IPS-20b (cell line): ENCODE results near the gene PTDSS2.
A peak's percentile ranks its signal among the peaks of the same experiment; 100 is the strongest.

Experiments used
- H3K27ac ChIP-seq: one replicate; pipeline ENCODE4 v1.5.1; 2013; ENCODE audit warnings: low read length
- H3K27me3 ChIP-seq: 2 replicates; pipeline ENCODE4 v1.6.1; 2013; ENCODE audit warnings: mild to moderate bottlenecking, low read length, inconsistent platforms; ENCODE audit not compliant: insufficient read depth
- H3K36me3 ChIP-seq: 2 replicates; pipeline ENCODE4 v1.6.1; 2013; ENCODE audit warnings: low read depth, mild to moderate bottlenecking, inconsistent platforms, low read length, moderate library complexity; ENCODE audit not compliant: insufficient read depth
- H3K4me1 ChIP-seq: 2 replicates; pipeline ENCODE4 v1.6.1; 2013; ENCODE audit warnings: mild to moderate bottlenecking, control low read depth, inconsistent platforms, low read length, moderate library complexity; ENCODE audit not compliant: insufficient read depth
- H3K4me3 ChIP-seq: 2 replicates; pipeline ENCODE4 v1.5.1; 2013; ENCODE audit warnings: mild to moderate bottlenecking, low read length, inconsistent platforms
- H3K9ac ChIP-seq: 2 replicates; pipeline ENCODE4 v1.6.1; 2013; ENCODE audit warnings: low read depth, mild to moderate bottlenecking, inconsistent platforms, low read length, moderate library complexity
- H3K9me3 ChIP-seq: 2 replicates; pipeline ENCODE4 v1.6.1; 2013; ENCODE audit warnings: mild to moderate bottlenecking, low read depth, low read length, inconsistent platforms; ENCODE audit not compliant: insufficient read depth

PTDSS2 gene

GRCh38 chr11:536841-537621 is 87.0 kb downstream of the PTDSS2 start, which contains the start of gene LRRC56:
Gene LRRC56, plus strand, starts transcription at chr11:537527. Its CDS starts 3,158 bp downstream, at chr11:540685.
- Histone ChIP-seq H3K27me3 (peaks cover 30% of the 10 kb centered on the region), H3K9ac (no peak within 1 kb of the TSS), H3K9me3 (no peaks in the 10 kb centered on the region), H3K36me3 (peaks cover 10% of the 10 kb centered on the region; the same call in 1 of the 2 replicates), H3K4me3 (peak within 1 kb of the TSS; percentile 55; the same call in 1 of the 2 replicates), H3K4me1 (peaks cover 5% of the 10 kb centered on the region; the same call in 1 of the 2 replicates), H3K27ac (no peak within 1 kb of the TSS)

DNA sequence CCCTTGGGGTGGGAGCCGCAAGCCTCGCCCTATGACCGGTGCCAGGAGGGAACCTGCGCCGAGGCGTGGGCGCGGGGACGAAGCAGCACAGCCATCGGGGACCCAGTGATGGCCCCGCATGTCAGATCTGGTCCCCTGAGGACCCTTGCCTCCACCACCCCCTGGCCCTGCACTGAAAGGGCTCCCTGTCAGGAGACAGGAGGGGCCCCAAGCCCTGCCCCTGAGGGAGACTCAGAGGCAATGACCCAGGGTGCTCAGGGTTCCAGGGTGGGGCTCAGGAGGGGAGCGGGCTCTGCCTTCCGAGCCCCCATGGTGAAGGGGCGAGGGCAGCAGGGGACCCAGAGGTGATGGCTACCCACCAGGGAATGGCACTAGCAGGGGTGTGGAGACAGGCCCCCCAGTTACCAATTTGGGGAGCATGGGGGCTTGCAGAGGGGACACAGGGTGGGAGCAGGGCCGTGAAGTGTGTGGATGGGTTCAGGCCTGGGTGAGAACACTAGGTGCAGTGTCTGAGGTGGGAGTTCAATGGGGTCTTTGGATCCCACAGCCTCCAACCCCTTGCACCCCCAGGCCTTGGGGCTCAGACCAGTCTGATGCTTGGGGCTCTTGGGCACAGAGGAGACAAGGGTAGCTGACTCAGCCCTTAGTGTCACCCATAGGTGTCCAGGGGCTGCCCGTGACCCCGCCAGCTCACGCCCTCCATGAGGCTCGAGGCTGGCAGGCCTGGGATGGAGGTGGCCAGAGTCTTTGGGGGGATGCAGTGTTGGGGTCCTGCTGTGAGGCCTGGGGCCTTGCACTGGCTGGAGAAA is 87.7 kb downstream of the PTDSS2 start:
- Histone ChIP-seq H3K4me1 (peaks cover 5% of the 10 kb centered on the region; the same call in 1 of the 2 replicates), H3K4me3 (peak overlapping the region; percentile 55; the same call in 1 of the 2 replicates), H3K27ac (no peak overlapping the region), H3K36me3 (peaks cover 2% of the 10 kb centered on the region; the same call in 1 of the 2 replicates), H3K27me3 (peaks cover 30% of the 10 kb centered on the region), H3K9me3 (no peaks in the 10 kb centered on the region), H3K9ac (no peak overlapping the region)

GRCh38 chr11:538431-539051 is 88.5 kb downstream of the PTDSS2 start:
- Histone ChIP-seq H3K27me3 (peaks cover 30% of the 10 kb centered on the region), H3K4me3 (no peak overlapping the region), H3K27ac (no peak overlapping the region), H3K9ac (no peak overlapping the region), H3K9me3 (no peaks in the 10 kb centered on the region), H3K4me1 (peaks cover 5% of the 10 kb centered on the region; the same call in 1 of the 2 replicates), H3K36me3 (no peaks in the 10 kb centered on the region)

DNA sequence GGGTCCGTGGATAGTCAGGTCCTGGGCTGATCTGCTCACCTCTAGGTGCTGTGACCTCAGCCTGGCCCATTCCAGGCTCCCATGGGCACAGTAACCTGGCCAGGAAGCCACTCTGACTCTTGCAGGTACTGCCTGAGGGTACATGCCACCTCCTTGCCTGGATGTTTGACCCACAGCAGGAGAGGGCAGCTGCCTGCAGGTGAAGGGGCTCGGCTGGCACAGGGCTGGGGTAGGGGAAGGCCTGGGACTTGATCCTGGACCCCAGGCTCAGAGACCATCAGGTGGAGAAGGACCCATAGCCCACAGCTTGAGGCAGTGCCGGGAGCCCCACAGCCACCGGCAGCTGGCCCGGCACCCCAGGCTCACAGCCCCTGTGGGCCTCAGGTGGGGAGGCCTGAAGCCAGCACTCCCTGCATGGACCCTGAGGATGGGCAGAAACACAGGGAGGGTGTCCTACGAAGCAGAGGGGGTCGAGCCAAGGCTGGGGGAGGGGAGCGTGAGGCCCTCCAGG is 89.9 kb downstream of the PTDSS2 start:
- Histone ChIP-seq H3K4me3 (no peak overlapping the region), H3K36me3 (no peaks in the 10 kb centered on the region), H3K9me3 (no peaks in the 10 kb centered on the region), H3K9ac (no peak overlapping the region), H3K27me3 (peaks cover 30% of the 10 kb centered on the region), H3K4me1 (peaks cover 5% of the 10 kb centered on the region; the same call in 1 of the 2 replicates), H3K27ac (no peak overlapping the region)
